Small intestine (tissue), 4 donors: ENCODE measurements around the gene AVPR1A. TPM values are rescaled to one million over a fixed set of nuclear protein-coding genes. Genes with fewer than 3 reads are reported as not detected.

Experiments used
- polyA plus RNA-seq, 4 donors: library from polyadenylated mRNA; stranded (reverse) in 3 of 4; unstranded in 1 of 4; fragments of 200-250 nt in 3 of 4; fragments of 120-200 nt in 1 of 4; gene quantifications; one replicate each; pipeline versions ENCODE4 v1.2.1 to v1.2.3, GENCODE V29; 2013
- donor health status: healthy with polysubstance abuse.
- donor health status: Bipolar disorder and iron deficiency.
- donor health status: healthy.

AVPR1A gene
- polyA plus RNA-seq, 4 donors, result 0.25 to 1.1 TPM; not detected in 2

Other genes starting within 250 kb of the AVPR1A start
- gene PPM1H, start 216.1 kb downstream of the AVPR1A start, polyA plus RNA-seq, result 10 to 100 TPM in 1 of 4 donors, 1 to 10 TPM in 3; 1.1 to 14.3 (median 3.2) TPM